HUES64 (cell line): Measurements from ENCODE around the gene SYCP2L.
"Not testable (repeated sequence)": the region's sequence is repeated elsewhere in the genome, so short reads cannot be mapped to it uniquely, and the experiment has no call there.

Source experiments
- H3K27ac ChIP-seq: 2 replicates; pipeline ENCODE4 v1.7.0; 2013; ENCODE audit warnings: low read depth, low read length, inconsistent platforms
- H3K27me3 ChIP-seq: 2 replicates; pipeline ENCODE4 v1.6.1; 2013; ENCODE audit warnings: mild to moderate bottlenecking, low read length; ENCODE audit not compliant: insufficient read depth
- H3K36me3 ChIP-seq: 2 replicates; pipeline ENCODE4 v1.6.1; 2013; ENCODE audit warnings: mild to moderate bottlenecking, low read length; ENCODE audit not compliant: insufficient read depth
- H3K4me1 ChIP-seq: 2 replicates; pipeline ENCODE4 v1.6.1; 2013; ENCODE audit warnings: mild to moderate bottlenecking, low read length, moderate library complexity; ENCODE audit not compliant: insufficient read depth
- H3K4me3 ChIP-seq: 2 replicates; pipeline ENCODE4 v1.5.1; 2013; ENCODE audit warnings: mild to moderate bottlenecking, low read length, moderate library complexity
- H3K9ac ChIP-seq: 2 replicates; pipeline ENCODE4 v1.6.1; 2013; ENCODE audit warnings: mild to moderate bottlenecking, low read depth, low read length
- H3K9me3 ChIP-seq: 2 replicates; pipeline ENCODE4 v1.6.1; 2013; ENCODE audit warnings: low read depth, low read length; ENCODE audit not compliant: insufficient read depth
- WGBS: fragments of 150-250, 120-280 bp; methylation state at CpG from one replicate; pipeline ENCODE4 v1.1.7; 2013; ENCODE audit warnings: missing lambda C conversion rate; 5-methylcytosine and 5-hydroxymethylcytosine counted together

SYCP2L gene

DNA sequence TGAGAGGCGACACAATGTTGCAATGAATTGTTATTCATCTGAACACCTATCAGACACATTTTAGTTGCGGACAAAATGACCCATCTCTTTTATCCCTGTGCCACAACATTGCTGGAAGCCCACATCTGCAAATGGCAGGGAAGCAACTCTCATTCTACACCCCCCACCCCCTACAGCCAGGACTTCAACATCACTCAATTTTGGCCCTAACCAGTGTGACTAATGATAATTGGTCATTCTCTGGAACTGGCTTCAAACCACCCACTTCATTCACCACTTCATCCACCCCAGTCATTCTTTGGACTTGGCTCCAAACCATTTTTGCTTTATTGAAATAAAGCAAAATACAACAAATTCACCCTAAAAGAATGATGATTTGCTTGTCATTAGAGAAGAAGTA is 6.5 kb upstream of the SYCP2L start:
- H3K4me3 ChIP-seq: no peak overlapping the region
- H3K4me1 ChIP-seq: no peaks in the 10 kb centered on the region; the same call in 1 of the 2 replicates
- no peaks in the 10 kb centered on the region for H3K36me3 ChIP-seq
- H3K27me3 ChIP-seq: peaks cover 71% of the 10 kb centered on the region
- WGBS: 96% methylated on average over 2 of the region's 2 CpGs
- no peaks in the 10 kb centered on the region for H3K9me3 ChIP-seq
- no peak overlapping the region for H3K9ac ChIP-seq
- H3K27ac ChIP-seq: no peak overlapping the region

DNA sequence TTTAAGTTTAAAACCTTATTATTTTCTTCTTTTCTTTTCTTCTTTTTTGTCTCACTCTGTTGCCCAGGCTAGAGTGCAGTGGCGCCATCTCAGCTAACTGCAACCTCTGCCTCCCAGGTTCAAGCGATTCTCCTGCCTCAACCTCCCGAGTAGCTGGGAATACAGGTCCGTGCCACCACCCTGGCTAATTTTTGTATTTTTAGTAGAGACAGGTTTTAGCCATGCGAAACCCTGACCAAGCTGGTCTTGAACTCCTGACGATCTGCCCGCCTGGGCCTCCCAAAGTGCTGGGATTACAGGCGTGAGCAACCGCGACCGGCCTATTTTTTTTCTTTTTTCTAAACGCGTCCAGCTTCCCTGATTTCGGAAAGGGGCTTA is 4.6 kb upstream of the SYCP2L start:
- H3K27me3 ChIP-seq: peaks cover 79% of the 10 kb centered on the region
- 12% methylated on average over 14 of the region's 14 CpGs for WGBS
- not testable (repeated sequence) for H3K9ac ChIP-seq, H3K36me3 ChIP-seq, H3K27ac ChIP-seq, H3K4me1 ChIP-seq, H3K9me3 ChIP-seq
- peak overlapping the region; percentile 53 for H3K4me3 ChIP-seq

DNA sequence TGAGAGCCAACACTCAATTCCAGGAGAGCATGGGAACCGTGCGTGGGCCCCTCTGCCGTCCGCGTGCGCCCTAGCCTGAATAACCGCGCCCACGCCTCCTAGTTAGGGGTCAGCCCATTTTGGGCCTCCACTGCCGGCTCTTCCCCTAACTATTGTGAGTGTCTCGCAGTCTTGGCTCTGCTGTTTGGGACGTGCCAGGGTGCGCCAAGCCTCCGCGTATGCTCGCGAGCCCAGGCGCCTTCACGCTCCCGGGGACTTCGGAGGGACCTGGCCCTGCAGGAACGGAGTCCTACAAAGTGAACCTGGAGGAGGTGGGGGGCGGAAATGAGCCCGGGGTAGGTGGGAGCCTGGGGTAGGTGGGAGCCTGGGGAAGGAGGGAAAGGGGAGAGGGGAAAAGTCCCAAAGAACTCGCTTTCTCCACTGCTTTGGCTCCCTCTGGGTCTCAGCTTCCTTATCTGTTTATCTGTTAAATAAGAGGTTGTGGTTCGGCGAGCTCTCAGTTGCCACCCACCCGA is 4.1 kb upstream of the SYCP2L start:
- H3K4me3 ChIP-seq: peak overlapping the region; percentile 53
- H3K27ac ChIP-seq: no peak overlapping the region
- WGBS: 2% methylated on average over 25 of the region's 28 CpGs
- H3K27me3 ChIP-seq: peaks cover 79% of the 10 kb centered on the region
- H3K4me1 ChIP-seq: peaks cover 2% of the 10 kb centered on the region; the same call in 1 of the 2 replicates
- no peaks in the 10 kb centered on the region for H3K36me3 ChIP-seq
- no peak overlapping the region; the same call in 1 of the 2 replicates for H3K9ac ChIP-seq
- no peaks in the 10 kb centered on the region for H3K9me3 ChIP-seq

DNA sequence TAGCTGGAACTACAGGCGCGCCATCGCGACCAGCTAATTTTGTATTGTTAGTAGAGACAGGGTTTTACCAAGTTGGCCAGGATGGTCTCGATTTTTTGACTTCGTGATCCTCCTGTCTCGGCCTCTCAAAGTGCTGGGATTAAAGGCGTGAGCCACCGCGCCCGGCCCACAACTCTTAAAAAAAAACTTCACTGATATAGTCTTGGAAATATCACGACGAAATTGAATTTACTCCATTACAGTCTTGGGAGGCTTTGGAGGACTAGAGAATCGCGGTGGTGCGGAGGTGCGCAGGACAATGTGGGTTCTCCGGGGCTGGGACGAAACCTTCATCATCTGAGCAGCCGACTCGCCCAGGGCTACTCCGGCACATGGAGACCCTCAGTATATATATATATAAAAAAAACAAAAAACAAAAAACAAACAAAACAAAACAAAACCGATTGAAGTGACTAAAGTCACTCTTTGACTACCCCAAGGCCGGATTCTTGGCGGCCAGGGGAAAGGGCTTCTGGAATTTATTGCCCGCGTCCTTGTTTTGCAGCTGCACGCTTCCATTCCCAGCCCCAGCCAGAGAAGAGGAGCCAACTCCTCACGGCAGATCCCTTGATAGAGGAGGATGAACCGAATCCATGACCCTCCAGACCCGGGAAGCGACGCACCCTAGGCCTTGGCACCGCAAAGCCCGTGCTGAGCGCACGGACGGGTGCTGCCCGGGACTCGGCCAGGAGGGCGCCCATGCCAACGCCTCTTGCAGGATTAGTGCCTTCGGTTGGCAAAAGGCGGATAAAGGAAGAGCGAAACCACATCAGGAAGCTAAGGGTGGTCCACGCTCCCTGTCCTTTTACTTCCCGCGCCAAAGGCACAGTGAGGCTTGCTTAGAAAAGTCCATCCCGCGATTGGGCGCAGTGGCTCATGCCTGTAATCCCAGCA is 3.3 kb upstream of the SYCP2L start:
- WGBS: 6% methylated on average over 48 of the region's 51 CpGs
- no peak overlapping the region for H3K9ac ChIP-seq
- H3K27ac ChIP-seq: no peak overlapping the region
- peaks cover 2% of the 10 kb centered on the region; the same call in 1 of the 2 replicates for H3K4me1 ChIP-seq
- peaks cover 76% of the 10 kb centered on the region for H3K27me3 ChIP-seq
- H3K9me3 ChIP-seq: no peaks in the 10 kb centered on the region
- no peaks in the 10 kb centered on the region for H3K36me3 ChIP-seq
- peak overlapping the region; percentile 53 for H3K4me3 ChIP-seq

DNA sequence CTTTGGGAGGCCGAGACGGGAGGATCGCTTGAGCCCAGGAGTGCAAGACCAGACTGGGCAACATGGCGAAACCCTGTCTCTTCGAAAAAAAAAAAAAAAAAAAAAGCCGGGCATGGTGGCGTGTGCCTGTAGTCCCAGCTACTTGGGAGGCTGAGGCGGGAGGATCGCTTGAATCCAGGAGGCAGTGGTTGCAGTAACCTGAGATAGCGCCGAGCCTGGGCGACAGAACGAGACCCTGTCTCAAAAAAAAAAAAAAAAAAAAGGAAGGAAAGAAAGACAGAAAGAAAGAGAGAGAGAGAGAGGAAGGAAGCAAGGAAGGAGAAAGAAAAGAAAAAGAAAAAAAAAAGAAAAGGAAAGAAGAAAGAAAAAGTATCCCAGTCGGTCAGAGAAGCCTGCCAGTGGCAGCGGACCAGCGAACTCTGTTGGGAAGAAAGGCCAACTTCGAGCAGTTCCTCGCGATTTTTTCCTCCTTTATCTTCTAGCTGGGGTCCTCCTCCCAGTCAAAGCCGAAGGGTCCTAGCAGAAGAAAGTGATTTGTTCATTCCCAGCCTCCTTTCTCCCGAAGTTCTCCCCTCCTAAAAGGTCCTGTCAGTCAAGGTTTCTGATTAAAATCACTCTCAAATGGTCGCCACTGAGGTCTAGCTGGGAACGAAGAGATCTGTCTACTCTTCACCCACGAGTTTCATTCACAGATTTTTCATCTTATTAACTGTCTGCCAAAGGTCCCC is 2.4 kb upstream of the SYCP2L start:
- no peak overlapping the region for H3K9ac ChIP-seq
- no peaks in the 10 kb centered on the region for H3K9me3 ChIP-seq
- H3K36me3 ChIP-seq: no peaks in the 10 kb centered on the region
- peaks cover 2% of the 10 kb centered on the region; the same call in 1 of the 2 replicates for H3K4me1 ChIP-seq
- WGBS: 6% methylated on average over 24 of the region's 24 CpGs
- peaks cover 68% of the 10 kb centered on the region for H3K27me3 ChIP-seq
- H3K4me3 ChIP-seq: peak overlapping the region; percentile 53
- H3K27ac ChIP-seq: no peak overlapping the region

DNA sequence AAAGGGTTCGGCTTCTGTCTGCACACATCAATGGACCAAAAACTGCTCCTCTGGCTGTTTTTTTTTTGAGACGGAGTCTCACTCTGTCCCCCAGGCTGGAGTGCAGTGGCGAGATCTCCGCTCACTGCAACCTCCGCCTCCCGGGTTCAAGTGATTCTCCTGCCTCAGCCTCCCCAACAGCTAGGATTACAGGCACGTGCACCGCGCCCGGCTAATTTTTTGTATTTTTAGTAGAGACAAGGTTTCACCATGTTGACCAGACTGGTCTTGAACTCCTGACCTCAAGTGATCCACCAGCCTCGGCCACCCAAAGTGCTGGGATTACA is 524 bp upstream of the SYCP2L start:
- H3K36me3 ChIP-seq: not testable (repeated sequence)

DNA sequence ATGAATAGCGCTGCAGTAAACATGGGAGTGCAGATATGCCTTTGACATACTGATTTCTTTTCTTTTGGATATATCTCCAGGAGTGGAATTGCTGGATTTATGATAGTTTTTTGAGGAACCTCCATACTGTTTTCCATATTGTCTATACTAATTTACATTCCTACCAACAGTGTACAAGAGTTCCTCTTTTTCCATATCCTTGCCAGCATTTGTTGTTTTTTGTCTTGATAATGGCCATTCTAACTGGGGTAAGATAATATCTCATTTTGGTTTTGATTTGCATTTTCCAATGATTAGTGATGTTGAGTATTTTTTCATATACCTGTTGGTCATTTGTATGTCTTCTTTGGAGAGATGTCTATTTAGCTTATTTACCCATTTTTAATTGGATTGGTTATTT is 3.3 kb downstream of the SYCP2L start:
- Histone ChIP-seq H3K36me3 (no peaks in the 10 kb centered on the region), H3K27me3 (peaks cover 10% of the 10 kb centered on the region), H3K9me3 (no peaks in the 10 kb centered on the region), H3K4me1 (peaks cover 2% of the 10 kb centered on the region; the same call in 1 of the 2 replicates), H3K27ac (no peak overlapping the region), H3K4me3 (no peak overlapping the region), H3K9ac (no peak overlapping the region)
- WGBS: 100% methylated on average over 1 of the region's 1 CpG

More for the DNA sequence above, 524 bp upstream of the SYCP2L start:
- Histone ChIP-seq H3K9ac (peak overlapping the region; percentile 81), H3K4me3 (peak overlapping the region; percentile 90), H3K27me3 (peaks cover 49% of the 10 kb centered on the region), H3K27ac (peak overlapping the region; percentile 58; the same call in 1 of the 2 replicates)
- not testable (repeated sequence) for H3K9me3 ChIP-seq, H3K4me1 ChIP-seq
- 16% methylated on average over 11 of the region's 11 CpGs for WGBS

DNA sequence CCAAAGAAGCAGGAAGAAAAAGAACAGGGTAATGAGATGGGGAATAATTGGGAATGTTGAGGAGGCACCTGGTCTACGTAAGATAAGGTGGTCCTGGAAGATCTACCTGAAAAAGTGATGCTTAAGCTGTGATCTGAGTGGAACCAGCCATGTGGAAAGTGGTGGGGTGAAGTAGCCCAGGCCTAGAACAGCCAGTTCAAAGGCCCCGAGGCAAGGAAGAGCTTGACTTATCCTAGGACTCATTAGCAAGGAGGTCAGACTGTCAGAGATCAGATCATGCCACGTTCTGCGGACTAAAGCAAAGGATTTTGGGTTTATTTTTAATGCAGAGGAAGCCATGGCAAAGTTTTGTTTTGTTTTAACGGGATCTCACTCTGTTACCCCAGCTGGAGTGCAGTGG is 5.1 kb downstream of the SYCP2L start:
- H3K4me3 ChIP-seq: no peak overlapping the region
- H3K4me1 ChIP-seq: no peaks in the 10 kb centered on the region
- WGBS: 91% methylated on average over 5 of the region's 5 CpGs
- no peak overlapping the region for H3K9ac ChIP-seq
- no peaks in the 10 kb centered on the region for H3K9me3 ChIP-seq
- H3K27me3 ChIP-seq: no peaks in the 10 kb centered on the region
- H3K36me3 ChIP-seq: no peaks in the 10 kb centered on the region
- H3K27ac ChIP-seq: no peak overlapping the region

DNA sequence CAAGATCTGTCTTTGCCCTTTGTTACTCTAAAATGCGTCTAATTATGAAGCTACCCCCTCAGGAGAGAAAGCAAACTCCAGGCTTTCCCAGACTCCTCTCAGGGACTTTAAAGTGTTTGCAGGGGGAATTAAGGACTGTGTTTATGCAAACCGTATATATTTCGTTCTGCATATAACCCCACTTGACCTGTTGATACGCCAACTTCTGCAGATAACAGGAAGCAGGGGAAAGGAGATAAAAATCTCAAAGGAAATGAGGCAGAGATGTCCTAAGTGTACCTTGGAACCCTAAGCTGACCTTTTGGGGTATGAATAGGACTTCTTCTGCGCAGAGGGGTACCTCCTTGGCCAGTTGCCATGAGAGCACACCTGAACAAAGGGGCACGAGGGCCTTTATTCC is 8.1 kb downstream of the SYCP2L start:
- no peaks in the 10 kb centered on the region; the same call in 1 of the 2 replicates for H3K36me3 ChIP-seq
- no peaks in the 10 kb centered on the region for H3K4me1 ChIP-seq
- WGBS: 81% methylated on average over 6 of the region's 6 CpGs
- no peak overlapping the region for H3K27ac ChIP-seq
- no peaks in the 10 kb centered on the region for H3K9me3 ChIP-seq
- no peak overlapping the region for H3K9ac ChIP-seq
- no peaks in the 10 kb centered on the region for H3K27me3 ChIP-seq
- H3K4me3 ChIP-seq: no peak overlapping the region

DNA sequence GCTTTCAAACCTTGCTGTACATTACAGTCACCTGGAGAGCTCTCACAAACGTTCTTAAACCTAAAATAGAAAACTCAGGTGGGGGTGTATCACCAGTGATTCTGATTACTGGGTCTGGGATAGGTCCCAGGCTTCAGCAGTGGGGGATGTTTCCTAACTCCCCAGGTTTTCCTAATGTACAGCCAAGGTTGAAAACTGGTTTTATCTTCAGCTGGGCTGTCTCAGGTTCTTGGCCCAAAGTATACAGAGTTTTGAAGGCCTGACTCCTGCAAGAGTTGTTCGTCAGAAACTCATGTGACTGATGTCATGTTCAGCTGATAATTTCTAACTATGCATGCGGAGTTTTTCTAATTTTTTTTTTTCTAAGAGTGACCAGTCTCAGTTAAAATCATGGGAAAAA is 9.8 kb downstream of the SYCP2L start:
- Histone ChIP-seq H3K4me3 (no peak overlapping the region), H3K9ac (no peak overlapping the region), H3K4me1 (no peaks in the 10 kb centered on the region), H3K27ac (no peak overlapping the region), H3K27me3 (no peaks in the 10 kb centered on the region), H3K9me3 (no peaks in the 10 kb centered on the region), H3K36me3 (no peaks in the 10 kb centered on the region; the same call in 1 of the 2 replicates)
- 83% methylated on average over 3 of the region's 3 CpGs for WGBS

DNA sequence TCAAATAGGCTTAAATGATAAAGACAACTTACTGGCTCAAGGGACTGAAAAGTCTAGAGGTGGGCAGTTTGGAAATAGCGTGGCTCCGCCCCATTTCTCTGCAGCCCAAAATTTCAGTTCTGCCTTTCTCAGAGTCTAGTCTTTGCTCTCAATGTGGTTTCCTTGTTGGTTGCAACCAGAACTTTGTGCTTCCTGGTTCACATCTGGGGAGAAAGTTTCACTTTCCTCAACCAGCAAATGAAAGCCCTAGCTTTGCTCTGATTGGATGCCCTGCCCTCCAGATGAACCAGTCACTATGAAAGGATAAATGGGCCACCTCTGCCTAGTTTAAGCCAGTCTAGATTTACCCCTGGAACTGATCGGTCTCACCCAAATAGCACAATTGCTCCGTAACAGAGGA is 14.9 kb downstream of the SYCP2L start:
- Histone ChIP-seq H3K27ac (no peak overlapping the region), H3K36me3 (no peaks in the 10 kb centered on the region; the same call in 1 of the 2 replicates), H3K9ac (no peak overlapping the region), H3K9me3 (no peaks in the 10 kb centered on the region), H3K27me3 (no peaks in the 10 kb centered on the region), H3K4me3 (no peak overlapping the region), H3K4me1 (no peaks in the 10 kb centered on the region)
- WGBS: 98% methylated on average over 3 of the region's 4 CpGs
